ENCODE measurements around the gene ARHGEF11.

Gene ARHGEF11

DNA sequence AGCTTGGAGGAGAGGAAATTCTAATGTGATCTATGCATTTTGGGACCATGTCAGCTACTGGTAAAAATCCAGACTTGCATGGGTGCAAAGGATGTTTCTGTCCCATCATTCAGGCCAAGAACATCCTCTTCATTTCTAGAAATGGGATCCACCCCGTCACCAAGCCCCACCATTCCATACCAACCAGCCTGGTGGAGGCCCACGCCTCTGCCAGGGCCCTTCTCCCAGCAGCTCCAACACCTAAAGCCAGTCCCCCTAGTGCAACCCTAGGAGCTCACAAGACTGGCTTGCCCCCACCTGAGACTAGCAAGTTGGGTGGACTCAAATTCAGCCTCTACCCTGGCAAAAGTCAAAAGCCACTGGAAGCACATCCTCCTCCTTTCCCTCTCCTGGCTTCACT, 1.9 kb downstream of the ARHGEF11 start:
- DNase-seq, result no peak

DNA sequence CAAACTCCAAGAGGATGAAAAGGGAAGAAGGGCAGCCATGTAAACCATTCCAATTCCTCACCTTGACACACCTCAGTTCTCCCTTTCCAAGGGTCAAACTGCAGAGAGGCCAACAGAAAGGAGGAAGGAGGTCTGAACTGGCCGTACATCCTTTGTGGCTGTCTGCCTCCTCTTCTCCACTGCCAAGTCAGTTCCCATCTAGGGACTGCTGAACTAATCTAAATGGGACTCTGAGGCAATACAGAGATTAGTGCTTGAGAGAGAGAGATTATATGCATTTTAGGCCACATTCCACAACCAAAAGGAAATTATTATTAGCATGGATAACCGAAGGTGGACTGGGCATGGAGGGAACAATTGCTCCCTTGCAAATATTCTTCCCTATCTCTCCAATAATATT, 2.7 kb downstream of the ARHGEF11 start:
- DNase-seq, result no peak

DNA sequence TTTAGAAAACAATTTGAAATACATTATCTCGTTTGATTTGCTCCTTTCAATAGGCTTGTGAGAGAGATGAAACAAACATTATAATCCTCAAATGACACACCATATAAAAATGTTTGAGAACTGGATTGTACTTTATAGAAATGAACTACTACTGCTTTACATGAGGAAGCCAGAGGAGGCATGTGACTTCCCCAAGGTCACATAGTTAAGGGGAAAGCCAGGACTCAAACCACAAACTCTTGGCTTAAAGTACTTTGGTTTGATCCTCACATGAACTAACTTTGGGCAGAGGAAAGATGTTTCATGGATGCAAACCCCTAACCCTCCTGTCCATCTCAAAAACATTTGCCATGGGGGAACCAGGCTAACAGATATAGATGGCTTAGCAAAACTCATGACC, 4.7 kb downstream of the ARHGEF11 start:
- DNase-seq, result no peak

DNA sequence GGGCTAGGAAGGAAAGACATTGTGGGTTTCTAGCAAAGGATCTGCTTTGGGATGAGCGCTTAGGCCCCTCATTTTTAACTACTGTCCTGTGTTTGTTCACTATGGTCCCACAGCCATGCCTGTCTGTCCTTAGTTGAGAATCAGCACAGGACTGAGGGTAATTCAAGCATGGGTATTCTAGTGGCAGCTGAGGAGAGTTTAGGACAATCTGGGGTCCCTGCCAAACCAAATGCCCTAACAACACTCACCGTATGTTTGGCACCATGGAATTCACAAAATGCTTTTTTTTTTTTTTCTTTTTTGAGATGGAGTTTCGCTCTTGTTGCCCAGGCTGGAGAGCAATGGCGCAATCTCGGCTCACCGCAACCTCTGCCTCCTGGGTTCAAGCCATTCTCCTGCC, 10.4 kb downstream of the ARHGEF11 start:
- DNase-seq, result no peak

DNA sequence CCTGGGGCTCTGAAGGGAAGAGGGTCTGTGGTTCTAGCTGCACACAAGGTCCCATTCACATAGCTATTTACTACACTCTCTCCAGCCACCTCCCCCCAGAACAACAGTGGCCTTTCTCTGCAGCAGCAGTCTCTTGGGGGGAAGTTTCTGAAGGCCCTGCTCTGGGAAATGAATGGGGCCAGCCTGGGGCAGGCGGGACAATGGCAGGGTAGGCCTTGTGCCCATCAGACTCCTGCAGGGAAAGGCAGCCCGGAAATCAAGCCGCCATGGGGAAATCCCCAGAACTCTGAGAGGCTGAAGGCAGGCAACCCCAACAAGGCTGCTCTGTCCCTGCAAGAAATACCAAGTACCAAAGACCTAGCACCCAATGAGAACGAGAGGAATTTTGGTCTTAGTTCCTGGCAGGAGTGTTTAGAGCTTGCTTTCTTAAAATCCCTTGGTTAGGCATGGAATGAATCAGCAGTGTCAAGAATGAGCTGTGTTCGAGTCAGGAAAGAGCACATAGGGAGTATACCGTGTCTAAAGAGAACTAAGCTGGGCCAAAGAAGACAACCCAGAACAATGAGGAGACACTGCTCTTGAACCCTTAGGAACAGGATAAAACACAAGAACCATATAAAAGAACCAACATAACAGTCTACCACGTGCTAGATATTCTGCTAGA, 11.3 kb downstream of the ARHGEF11 start:
- no peak for DNase-seq

DNA sequence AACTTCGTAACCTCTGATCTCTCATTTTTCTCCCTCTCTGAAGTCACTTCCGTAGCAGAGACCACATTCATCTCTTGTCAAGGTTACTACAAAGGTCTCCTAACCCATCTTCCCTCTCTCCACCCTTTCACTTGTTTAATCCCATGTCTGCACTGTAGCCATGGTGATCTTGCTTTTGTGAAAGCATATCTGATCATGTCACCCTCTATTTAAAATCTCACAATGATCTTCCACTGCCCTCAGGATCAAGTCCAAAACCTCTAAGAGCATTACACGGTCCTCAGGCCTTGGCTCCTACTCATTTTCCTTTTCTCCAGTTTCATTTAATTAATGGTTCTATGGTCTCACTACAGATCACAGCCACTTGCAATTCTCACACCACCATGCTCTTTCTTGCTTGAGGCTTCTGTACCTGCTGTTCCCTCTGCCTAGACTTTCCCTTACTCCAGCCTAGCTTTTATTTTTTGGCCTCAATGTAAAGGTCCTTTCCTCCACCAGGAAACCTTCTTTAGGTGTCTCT, 12.1 kb downstream of the ARHGEF11 start:
- DNase-seq, result no peak

DNA sequence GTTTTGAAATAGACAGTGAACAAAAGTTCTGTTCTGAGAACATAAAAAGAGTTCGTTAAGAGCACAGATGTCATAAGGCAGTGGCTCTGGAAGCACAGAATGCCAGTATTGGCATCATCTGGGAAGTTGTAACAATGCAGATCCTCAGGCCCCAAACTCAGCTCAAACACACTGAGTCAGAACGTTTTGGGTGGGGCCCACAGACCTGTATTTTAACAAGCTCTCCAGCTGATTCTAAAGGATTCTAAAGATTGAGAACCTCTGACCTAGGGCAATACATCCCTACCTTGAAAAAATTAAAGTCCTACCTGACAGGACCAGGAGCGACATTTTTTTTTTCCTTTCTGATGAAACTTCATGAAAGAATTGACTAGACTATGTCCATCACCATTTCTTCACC, 13.2 kb downstream of the ARHGEF11 start:
- DNase-seq, result no peak

DNA sequence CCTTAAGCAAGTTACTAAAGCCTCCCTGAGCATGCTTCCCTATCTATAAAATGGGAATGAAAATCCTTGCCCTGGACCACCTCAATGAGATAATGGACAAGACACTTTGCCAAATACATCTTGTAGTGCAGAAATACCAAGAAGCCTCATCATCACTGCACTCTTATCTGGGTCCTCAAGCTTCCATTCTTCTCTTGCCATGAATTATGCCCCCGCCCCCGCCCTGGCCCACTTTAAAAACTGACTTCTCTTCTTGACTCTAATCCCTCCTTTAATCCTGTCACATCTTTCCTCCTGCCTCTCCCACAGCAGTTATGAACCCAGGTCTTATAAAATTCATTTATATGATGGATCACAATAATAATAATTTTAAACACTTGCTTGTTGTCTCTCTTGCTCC, 14.8 kb downstream of the ARHGEF11 start:
- no peak for DNase-seq

DNA sequence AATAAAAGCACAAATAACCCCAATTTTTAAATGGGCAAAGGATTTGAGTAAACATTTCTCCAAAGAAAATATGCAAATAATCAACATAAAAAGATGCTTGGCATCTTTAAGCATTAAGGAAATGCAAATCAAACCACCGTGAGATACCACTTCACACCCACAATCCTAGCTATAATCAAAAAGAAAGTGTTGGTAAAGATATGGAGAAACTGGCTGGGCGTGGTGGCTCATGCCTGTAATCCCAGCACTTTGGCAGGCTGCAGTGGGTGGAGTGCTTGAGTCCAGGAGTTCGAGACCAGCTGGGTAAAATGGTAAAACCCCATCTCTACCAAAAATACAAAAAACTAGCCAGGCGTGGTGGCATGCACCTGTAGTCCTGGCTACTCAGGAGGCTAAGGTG, 16.9 kb downstream of the ARHGEF11 start:
- no peak for DNase-seq

DNA sequence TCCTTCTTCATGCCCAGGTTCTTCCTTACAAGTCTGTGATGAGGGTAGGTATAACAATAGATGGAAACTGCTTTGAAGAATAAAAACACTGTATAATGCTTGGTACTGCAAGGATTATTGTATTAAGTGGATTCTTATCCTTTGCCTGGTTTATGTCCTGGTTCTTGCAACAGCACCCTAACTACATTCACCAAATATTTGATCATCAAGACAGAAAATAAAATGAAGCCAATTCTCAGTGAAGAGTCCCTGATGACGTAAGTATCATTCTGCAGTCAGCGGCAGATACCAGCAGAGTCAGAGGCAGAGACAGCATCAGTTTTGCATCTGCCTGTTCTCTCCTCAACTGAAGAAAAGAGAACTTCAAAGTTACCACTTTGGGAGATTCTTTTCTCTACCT, 19.7 kb downstream of the ARHGEF11 start:
- no peak for DNase-seq

DNA sequence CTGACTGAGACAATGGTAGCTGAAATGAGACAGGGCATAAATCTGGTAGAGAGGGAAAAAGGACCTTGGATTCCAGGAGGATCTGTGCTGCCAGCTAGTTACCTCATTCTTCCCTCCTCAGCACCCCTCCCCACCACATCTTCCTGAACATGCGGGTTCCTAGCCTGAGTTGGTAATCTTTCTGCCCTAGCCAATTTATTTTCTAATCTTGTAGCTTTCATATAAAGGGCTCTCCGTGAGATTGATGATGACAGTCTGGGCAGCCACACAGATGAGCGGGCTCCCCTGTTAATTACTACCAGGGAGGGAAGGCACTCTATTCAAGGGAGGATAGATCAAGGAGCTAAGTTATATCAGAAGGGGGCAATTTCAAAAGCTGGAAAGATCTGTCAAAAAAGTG, 20.2 kb downstream of the ARHGEF11 start:
- DNase-seq, result no peak

DNA sequence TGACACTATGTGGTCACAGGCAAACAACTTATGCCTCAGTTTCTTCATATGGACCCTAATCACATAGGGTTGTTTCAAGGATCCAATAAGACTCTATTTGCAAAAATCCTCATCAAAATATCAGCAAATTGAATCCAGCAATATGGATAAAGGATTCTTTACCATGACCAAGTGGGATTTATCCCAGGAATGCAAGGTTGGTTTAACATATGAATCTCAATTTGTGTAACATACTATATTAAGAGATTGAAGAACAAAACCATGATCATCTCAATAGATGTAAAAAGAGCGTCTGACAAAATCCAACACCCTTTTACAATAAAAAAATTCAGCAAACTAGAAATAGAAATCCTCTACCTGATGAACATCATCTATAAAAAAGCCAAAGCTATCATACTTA, 23.9 kb downstream of the ARHGEF11 start:
- no peak for DNase-seq

DNA sequence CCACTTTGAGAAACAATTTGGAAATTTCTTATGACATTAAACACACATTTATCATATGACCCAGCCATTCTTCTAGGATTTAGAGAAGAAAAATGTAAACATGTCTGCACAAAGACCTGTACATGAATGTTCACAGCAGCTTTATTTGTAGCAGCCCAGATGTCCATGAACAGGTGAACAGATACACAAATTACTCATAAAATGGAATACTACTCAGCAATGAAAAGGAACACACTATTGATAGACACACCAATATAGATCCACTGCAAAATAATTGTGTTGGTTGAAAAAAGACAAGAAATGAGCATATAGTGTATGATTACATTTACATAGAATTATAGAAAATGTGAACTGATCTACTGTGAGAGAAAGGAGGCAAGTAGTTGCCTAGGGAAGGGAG, 26.1 kb downstream of the ARHGEF11 start:
- no peak for DNase-seq

DNA sequence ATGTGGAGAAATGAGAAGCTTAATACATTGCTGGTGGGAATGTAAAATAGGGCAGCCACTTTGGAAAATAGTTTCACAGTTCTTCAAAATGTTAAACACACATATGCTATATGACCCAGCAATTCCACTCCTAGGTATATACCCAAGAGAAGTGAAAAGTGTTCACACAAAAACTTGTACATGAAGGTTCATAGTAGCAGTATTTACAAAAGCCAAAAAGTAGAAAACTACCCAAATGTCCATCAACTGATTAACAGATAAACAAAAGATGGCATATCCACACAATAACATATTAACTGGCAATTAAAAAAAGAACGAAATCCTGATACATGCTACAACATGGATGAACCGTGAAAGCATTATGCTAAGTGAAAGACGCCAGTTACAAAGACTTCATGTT, 33.7 kb downstream of the ARHGEF11 start:
- DNase-seq, result no peak

DNA sequence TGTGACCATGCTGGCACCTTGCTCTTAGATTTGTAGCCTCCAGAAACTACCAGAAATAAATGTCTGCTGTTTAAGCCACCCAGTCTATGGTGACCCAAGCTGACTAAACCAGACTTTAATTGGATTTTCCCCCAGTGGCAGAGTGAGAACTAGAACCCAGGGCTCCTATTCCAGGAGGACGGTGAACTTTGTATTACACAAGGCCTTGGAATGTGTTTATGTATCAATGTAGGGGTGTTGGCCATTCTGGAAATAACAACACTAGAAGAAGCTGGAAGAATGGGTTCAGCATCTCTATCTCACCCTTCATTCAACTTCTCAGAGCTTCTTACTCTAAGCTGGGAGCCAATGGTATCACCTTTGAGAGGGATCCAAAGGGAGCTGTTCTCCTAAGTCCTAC, 37.0 kb downstream of the ARHGEF11 start:
- DNase-seq, result no peak

DNA sequence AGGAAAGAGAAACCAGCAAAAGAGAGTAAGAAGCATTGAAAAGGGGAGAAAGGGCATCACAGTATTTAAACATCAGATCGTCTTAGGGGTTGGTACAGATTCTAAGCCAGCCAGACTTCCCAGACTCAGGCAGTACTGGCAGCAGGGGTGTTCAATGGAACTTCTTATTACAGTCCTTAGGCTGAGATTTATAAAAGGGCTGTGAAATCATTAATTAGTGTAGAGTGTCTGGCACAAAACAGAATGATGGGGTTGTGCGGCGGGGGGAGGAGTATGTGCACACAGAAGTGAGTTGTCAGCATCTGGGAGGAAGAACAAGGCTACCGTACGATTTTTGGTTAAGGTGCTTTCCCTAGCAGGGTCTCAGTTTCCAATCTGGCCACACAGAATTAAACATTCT, 38.2 kb downstream of the ARHGEF11 start:
- no peak for DNase-seq

DNA sequence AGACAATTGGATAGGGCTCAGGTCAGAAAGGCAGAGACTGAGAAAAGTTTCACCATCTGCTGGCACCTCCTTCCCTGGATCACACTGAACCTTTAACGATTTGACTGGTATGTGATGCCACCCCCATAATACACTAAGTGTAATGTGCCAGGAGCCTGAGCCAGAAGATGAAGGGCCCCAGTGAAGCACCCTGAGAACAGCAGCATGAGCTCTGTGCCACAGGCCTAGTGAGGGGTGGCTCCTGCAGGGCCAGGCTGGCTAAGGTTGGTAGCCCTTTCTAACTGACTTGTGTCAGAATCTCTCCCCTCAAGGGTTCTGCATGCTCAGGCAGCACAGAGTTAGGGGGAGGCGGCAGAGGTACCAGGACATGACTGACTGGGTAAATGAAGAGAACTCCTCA, 38.9 kb downstream of the ARHGEF11 start:
- DNase-seq, result no peak

DNA sequence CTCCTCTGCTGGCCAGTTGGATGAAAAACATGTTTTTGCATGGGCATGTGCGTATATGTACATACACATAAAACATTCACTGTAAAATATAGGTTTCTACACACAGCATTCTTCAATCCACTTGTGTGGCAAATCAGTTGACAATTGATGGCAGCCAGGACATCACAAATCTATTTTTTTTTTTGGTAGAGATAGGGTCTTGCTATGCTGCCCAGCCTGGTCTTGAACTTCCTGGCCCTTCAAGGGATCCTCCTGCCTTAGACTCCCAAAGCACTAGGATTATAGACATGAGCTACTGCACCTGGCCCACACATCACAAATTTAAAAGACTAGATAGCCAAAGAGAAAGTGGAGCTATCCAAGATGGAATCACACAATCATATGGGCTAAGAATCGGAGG, 39.6 kb downstream of the ARHGEF11 start:
- no peak for DNase-seq

DNA sequence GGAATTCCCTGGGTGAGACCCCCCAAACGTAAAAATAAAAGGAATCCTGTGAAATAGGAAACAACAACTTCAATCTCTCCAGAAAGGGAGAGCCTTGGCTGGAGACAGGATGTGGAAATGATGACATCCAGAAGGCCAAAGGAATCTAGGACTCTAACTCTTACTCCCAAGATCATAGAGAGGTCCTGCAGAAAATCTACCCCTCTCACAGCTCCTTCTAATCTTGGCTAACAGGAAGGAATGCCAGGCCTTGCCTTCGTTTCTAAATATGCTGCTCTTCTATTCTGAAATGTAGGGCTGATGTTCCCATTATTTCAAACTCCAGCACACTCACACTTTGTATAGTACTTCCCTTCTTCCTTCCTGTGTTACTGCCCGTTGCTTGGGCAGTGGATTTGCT, 40.7 kb downstream of the ARHGEF11 start:
- no peak for DNase-seq

DNA sequence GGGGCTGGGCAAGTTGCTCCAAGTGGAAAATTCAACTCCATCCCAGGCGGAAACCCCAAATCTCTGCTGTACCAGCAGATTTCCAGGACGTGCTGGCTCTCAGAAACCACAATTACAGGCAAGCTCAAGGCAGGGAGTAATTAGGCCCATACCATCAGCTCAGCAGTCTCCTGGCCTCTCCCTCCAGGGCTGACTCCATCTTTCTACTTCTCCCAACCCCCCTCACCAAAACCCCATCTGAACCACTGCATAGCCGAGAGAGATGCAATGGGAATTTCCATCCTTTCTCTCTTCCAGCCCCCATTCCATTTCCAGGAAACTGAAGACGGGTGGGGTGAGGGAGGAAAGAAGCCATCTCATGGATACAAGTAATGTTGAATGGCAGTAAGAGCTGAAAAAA, 41.2 kb downstream of the ARHGEF11 start:
- no peak for DNase-seq

DNA sequence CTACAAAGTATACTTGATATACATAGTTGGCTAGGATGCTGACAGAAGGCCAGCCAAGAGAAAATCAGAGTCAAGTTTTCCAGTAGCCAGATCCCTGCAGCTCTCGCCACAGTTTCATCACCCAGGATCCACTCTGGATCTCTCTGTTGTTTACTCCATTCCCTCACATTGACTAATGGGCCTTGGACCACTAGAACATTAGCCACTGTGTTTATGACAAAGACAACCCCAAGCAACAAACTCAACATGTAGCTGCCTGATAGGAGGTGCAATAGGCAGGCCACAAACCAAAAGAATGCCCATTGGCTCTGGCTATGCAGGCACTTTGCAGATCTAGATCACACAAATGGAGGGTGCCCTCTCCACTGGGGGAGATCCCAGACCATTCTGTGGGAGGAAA, 44.2 kb downstream of the ARHGEF11 start:
- no peak for DNase-seq

DNA sequence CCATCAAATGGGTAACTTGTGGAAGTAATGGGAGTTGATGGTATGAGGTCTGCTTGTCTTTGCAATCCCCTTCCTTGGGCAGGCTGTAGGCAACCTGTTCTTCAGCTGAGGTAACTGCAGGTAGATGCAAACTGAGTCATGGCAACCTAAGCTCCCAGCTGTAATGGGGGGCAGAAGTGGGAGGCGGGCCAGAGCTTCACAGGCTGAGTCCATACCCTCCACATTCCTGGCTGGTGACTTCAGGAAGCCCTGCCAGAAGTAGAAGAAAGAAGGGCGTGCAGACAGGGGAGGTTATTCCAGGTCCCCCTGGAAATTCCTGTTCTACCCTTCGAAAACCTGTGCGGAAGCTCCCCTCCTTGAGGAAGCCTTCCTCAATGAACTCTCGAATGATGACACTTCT, 44.9 kb downstream of the ARHGEF11 start:
- no peak for DNase-seq

DNA sequence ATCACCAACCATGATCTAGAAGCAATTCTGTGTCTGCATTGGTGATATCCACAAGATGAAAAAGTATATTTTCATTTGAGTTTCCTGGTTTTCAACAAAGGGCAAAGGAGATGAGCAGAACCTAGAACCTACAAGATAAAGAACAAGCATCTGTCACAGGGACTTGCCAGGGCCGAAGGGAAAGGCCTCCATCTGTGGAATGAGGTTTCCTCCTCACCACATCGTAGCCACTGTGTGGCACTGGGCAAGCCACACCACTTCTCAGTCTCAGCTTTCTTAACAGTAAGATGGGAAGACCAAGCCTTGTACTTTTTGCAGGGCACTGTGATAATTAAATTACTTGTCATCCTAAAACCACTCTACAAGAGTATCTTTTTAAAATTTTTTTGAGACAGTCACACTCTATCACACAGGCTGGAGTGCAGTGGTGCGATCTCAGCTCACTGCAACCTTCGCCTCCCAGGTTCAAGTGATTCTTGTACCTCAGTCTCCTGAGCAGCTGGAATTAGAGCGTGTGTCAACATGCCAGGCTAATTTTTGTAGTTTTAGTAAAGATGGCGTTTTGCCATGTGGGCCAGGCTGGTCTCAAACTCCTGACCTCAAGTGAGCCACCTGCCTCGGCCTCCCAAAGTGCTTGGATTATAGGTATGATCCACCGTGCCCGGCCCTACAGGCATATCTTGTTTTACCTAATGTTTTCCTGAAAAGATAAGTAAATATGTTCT, 45.8 kb downstream of the ARHGEF11 start:
- no peak for DNase-seq

DNA sequence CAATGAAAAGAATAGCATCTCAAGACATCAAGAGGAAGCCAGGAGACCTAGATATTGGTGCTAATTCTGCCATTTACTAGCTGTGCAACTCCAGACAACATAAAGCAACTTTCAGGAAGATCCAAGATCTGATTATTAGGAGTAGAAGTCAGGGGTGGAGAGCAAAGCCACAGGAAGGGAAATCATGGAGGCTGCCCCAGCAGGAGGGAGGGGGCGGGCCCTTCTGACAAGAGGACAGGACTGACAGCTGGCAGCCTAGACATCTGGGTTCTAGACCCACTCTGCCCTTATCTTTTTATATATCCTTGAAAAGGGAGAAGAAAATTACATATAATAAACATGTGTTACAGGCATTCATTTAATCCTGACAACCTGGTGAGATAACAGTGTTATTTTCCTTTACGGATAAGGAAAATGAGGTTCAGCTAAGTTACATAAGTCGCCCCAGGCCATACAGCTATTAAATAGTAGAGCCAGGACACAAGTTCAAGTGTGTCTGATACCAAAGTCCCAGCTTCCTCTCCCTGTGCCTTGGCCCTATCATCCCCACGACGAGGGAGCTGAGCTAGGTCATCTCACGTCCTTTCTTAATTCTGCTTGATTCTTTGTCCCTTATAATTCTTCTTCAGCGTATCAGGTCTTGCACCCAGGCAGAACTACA, 46.6 kb downstream of the ARHGEF11 start:
- no peak for DNase-seq
